HepG2 (cell line): ENCODE results near the gene ULK3. TPM values are rescaled to one million over a fixed set of nuclear protein-coding genes. Genes with fewer than 3 reads are reported as not detected.

ENCODE experiments used
- ATAC-seq: fragments of 200-7000 bp; cut with Tn5 transposase; 3 replicates; pipeline ENCODE4 v1.9.1; 2020; ENCODE audit warnings: mild to moderate bottlenecking, moderate library complexity
- BruUV-seq: library from RNA; stranded (reverse); fragments of 400-500 nt; replicated peaks from 2 replicates; lab custom pipeline; 2021; lab: Mats Ljungman, UMichigan
- CTCF ChIA-PET: fragments of 300-600 bp; formaldehyde crosslinking; extraction: SDS; loops from one replicate; lab custom pipeline; 2021; ENCODE audit warnings: low total read pairs, inconsistent platforms, low intra/inter-chr PET ratio; lab: Yijun Ruan, JAX
- POLR2A ChIA-PET: fragments of 350-600 bp; sonication (Branson Sonifier 250); formaldehyde crosslinking; loops from one replicate; lab custom pipeline; 2020; ENCODE audit warnings: antibody characterized with exemption, inconsistent platforms; lab: Yijun Ruan, JAX
- DNase-seq: peaks from one replicate; pipeline ENCODE4 v3.0.0-alpha.2; 2015; ENCODE audit warnings: low spot score
- FAIRE-seq: peaks from 3 replicates; lab custom pipeline; 2011; peaks lifted over from hg19 to GRCh38; lab: Jason Lieb, UNC
- H2AFZ ChIP-seq: one replicate; pipeline ENCODE4 v1.6.1; 2011; ENCODE audit warnings: low read length, inconsistent platforms
- H3K27ac ChIP-seq: fragments of 300-600 bp; 3 replicates; pipeline ENCODE4 v1.8.0; 2011; ENCODE audit warnings: mixed run types, mild to moderate bottlenecking, mixed read lengths, low read length, inconsistent platforms; ENCODE audit not compliant: insufficient read depth; ENCODE audit errors: extremely low read length
- H3K27me3 ChIP-seq, 2 experiments: fragments of 200-600 bp in 1 of 2; 2 replicates in 1 of 2; 3 replicates in 1 of 2; pipeline versions ENCODE4 v1.6.0 to v1.8.0; 2011; ENCODE audit warnings: low read length in 2 of 2, mild to moderate bottlenecking in 2 of 2, moderate library complexity in 2 of 2, inconsistent platforms in 1 of 2; ENCODE audit not compliant: insufficient read depth in 2 of 2, control insufficient read depth in 1 of 2
- H3K36me3 ChIP-seq, 2 experiments: fragments of 200-600 bp in 1 of 2; replicated peaks in 1 of 2; 2 replicates in 1 of 2; 3 replicates in 1 of 2; pipeline versions ENCODE4 v1.5.1 to v1.8.0; 2011; ENCODE audit warnings: low read length in 2 of 2, inconsistent platforms in 1 of 2; ENCODE audit not compliant: insufficient read depth in 2 of 2, control insufficient read depth in 1 of 2
- H3K4me1 ChIP-seq: 2 replicates; pipeline ENCODE4 v1.5.1; 2012; ENCODE audit warnings: low read length, inconsistent platforms; ENCODE audit not compliant: insufficient read depth
- H3K4me2 ChIP-seq: 2 replicates; pipeline ENCODE4 v1.6.0; 2011; ENCODE audit warnings: low read depth, low read length, inconsistent platforms
- H3K4me3 ChIP-seq, 3 experiments: fragments of 200-600 bp in 1 of 3; sonication (generic), shearing (Covaris generic) in 1 of 3; replicated peaks in 1 of 3; 2 replicates each; pipeline ENCODE4 v1.5.1; 2011 to 2016; ENCODE audit warnings: low read length in 3 of 3, inconsistent platforms in 2 of 3, low read depth in 2 of 3, mild to moderate bottlenecking in 2 of 3, control low read depth in 1 of 3, mixed read lengths in 1 of 3; ENCODE audit not compliant: insufficient read depth in 1 of 3
- H3K79me2 ChIP-seq: one replicate; pipeline ENCODE4 v1.6.1; 2011; ENCODE audit warnings: low read length, inconsistent platforms; ENCODE audit not compliant: insufficient read depth
- H3K9ac ChIP-seq: 2 replicates; pipeline ENCODE4 v1.6.0; 2011; ENCODE audit warnings: mild to moderate bottlenecking, low read depth, low read length, inconsistent platforms; ENCODE audit not compliant: insufficient read depth
- H3K9me3 ChIP-seq: 2 replicates; pipeline ENCODE4 v1.5.1; 2012; ENCODE audit warnings: mild to moderate bottlenecking, low read length
- H4K20me1 ChIP-seq: 2 replicates; pipeline ENCODE4 v1.6.0; 2011; ENCODE audit warnings: inconsistent platforms, mild to moderate bottlenecking, low read length, moderate library complexity; ENCODE audit not compliant: insufficient read depth
- NFIB ChIP-seq: sonication (generic); formaldehyde crosslinking; IDR thresholded peaks from 2 replicates; pipeline ENCODE4 v1.9.0; 2021; ENCODE audit warnings: missing genetic modification reagents, mild to moderate bottlenecking, borderline replicate concordance
- RFXAP ChIP-seq: sonication (generic); formaldehyde crosslinking; IDR thresholded peaks from 2 replicates; pipeline ENCODE4 v1.4.0; 2020; ENCODE audit warnings: missing genetic modification reagents, borderline replicate concordance
- STAG1 ChIP-seq: sonication (generic); formaldehyde crosslinking; IDR thresholded peaks from 2 replicates; pipeline ENCODE4 v1.4.0; 2020; ENCODE audit warnings: missing genetic modification reagents
- TAF15 ChIP-seq: fragments of 200-400 bp; formaldehyde crosslinking; IDR thresholded peaks from one replicate; pipeline ENCODE4 v1.6.1; 2018; ENCODE audit warnings: mild to moderate bottlenecking, low read depth, low read length; ENCODE audit not compliant: poor library complexity, severe bottlenecking
- ZNF12 ChIP-seq: sonication (generic); formaldehyde crosslinking; IDR thresholded peaks from 2 replicates; pipeline ENCODE4 v1.5.0; 2020; ENCODE audit warnings: missing genetic modification reagents
- ZNF629 ChIP-seq: sonication (generic); formaldehyde crosslinking; conservative IDR thresholded peaks from 2 replicates; pipeline ENCODE4 v1.5.0; 2020; ENCODE audit warnings: missing genetic modification reagents
- WGBS: methylation state at CpG from one replicate; pipeline ENCODE4 v1.1.6; 2017; ENCODE audit warnings: low lambda C conversion rate; 5-methylcytosine and 5-hydroxymethylcytosine counted together
- in situ Hi-C: cut with HindIII; loops from 2 replicates; pipeline ENCODE4 v1.10.0; 2017; ENCODE audit warnings: low pct_unique_long_range_greater_than_20kb; ENCODE audit not compliant: extremely low pct_ligation_motif_present
- intact Hi-C: fragments of 100-400 bp; cut with micrococcal nuclease; formaldehyde crosslinking; loops from one replicate; pipeline ENCODE4 v1.10.0; 2022; ENCODE audit not compliant: unreplicated experiment
- polyA plus RNA-seq, 8 experiments: library from polyadenylated mRNA; depleted of rRNA in 3 of 8; stranded (reverse) in 7 of 8; unstranded in 1 of 8; fragments of >200 nt; fragmentation: Illumina TruSeq in 4 of 8; extraction: Trizol in 4 of 8; gene quantifications; 2 replicates each; pipeline versions ENCODE4 v1.2.1 to v1.2.3, GENCODE V29; 2011 to 2016; ENCODE audit warnings: low read depth in 4 of 8, missing spikeins in 1 of 8, mixed read lengths in 1 of 8; ENCODE audit not compliant: insufficient read depth in 1 of 8
- total RNA-seq, 5 experiments: library from RNA; depleted of rRNA; stranded (reverse); fragments of >200 nt; fragmentation: Illumina TruSeq; extraction: Trizol; gene quantifications; 2 replicates each; pipeline ENCODE4 v1.2.3, GENCODE V29; 2016; ENCODE audit warnings: low read depth in 1 of 5
- TF ChIP-seq, protein P1 (sequence below): sonication (generic); formaldehyde crosslinking; IDR thresholded peaks from 2 replicates; pipeline ENCODE4 v1.5.0; 2020; ENCODE audit warnings: mild to moderate bottlenecking, missing genetic modification reagents, moderate library complexity

The ULK3 gene
- total and polyA plus RNA-seq, 2 of the 13 experiments (the other 11 are each of a cell fraction or from before 2014, with no cell fraction given), result 15.2 to 23.7 TPM

DNA sequence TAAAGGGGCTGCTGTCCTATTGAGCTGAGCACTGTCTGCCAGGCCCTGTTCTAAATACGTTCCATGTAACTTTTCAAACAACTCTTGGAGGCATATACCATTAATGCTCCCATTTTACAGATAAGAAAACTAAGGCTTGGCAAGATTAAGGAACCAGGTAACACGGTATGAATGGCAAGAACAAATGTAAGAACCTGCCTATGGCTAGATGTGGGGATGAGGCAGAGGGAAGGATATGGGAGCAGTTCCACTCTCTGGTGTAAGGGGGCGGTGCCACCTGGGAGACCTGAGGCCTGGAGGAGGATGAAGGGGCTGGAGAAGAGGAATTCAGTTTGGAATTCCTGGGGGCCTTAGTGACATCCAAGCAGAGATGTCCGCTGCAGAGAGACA, 34.1 kb downstream of the ULK3 start:
- TF ChIP-seq, protein P1, sequence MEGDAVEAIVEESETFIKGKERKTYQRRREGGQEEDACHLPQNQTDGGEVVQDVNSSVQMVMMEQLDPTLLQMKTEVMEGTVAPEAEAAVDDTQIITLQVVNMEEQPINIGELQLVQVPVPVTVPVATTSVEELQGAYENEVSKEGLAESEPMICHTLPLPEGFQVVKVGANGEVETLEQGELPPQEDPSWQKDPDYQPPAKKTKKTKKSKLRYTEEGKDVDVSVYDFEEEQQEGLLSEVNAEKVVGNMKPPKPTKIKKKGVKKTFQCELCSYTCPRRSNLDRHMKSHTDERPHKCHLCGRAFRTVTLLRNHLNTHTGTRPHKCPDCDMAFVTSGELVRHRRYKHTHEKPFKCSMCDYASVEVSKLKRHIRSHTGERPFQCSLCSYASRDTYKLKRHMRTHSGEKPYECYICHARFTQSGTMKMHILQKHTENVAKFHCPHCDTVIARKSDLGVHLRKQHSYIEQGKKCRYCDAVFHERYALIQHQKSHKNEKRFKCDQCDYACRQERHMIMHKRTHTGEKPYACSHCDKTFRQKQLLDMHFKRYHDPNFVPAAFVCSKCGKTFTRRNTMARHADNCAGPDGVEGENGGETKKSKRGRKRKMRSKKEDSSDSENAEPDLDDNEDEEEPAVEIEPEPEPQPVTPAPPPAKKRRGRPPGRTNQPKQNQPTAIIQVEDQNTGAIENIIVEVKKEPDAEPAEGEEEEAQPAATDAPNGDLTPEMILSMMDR, result peak; percentile 25; the same call in 1 of the 2 replicates
- TF ChIP-seq RFXAP (CRISPR knock-in tag) (no peak), ZNF12 (CRISPR knock-in tag) (no peak), ZNF629 (peak; percentile 78), STAG1 (peak; percentile 31; the same call in 1 of the 2 replicates), NFIB (CRISPR knock-in tag) (no peak), TAF15 (no peak)
- CTCF ChIA-PET, result no interaction called here
- peak overlapping the region; percentile 53; the same call in 1 of the 2 replicates for H3K4me2 ChIP-seq
- no peaks in the 10 kb centered on the region for H3K9me3 ChIP-seq
- H2AFZ ChIP-seq, result no peak overlapping the region
- H3K36me3 ChIP-seq, result no peaks in the 10 kb centered on the region; a peak in 3 of 5 replicates
- peak; percentile 78 for ATAC-seq
- no peak overlapping the region for H3K4me3 ChIP-seq
- POLR2A ChIA-PET, result no interaction called here
- peaks cover 10% of the 10 kb centered on the region for H3K4me1 ChIP-seq
- FAIRE-seq, result no peak
- H3K79me2 ChIP-seq, result no peaks in the 10 kb centered on the region
- DNase-seq, result no peak
- in situ Hi-C loops (no loop called here), intact Hi-C loops (no loop called here)
- no peak overlapping the region for H3K27ac ChIP-seq
- peaks cover 0 to 8% of the 10 kb centered on the region in 2 experiments; a peak in 2 of 5 replicates for H3K27me3 ChIP-seq
- H4K20me1 ChIP-seq, result no peaks in the 10 kb centered on the region
- H3K9ac ChIP-seq, result no peak overlapping the region
- 31% methylated on average over 4 of the region's 4 CpGs for WGBS
- BruUV-seq, result no TSS peak
